Right atrium auricular region (tissue), 2 donors: Measurements from ENCODE around the gene URB1. TPM values are rescaled to one million over a fixed set of nuclear protein-coding genes. Genes with fewer than 3 reads are reported as not detected.

Experiments used
- DNase-seq: peaks from one replicate; pipeline ENCODE4 v3.0.0-alpha.2; 2019; ENCODE audit warnings: low spot score
- H3K27ac ChIP-seq, 2 donors: fragments of 200-600 bp; sonication (generic); 1 replicate in 1 of 2; 2 replicates in 1 of 2; pipeline ENCODE4 v1.5.1; 2016 to 2019
- H3K27me3 ChIP-seq, 2 donors: fragments of 200-600 bp; sonication (generic); one replicate each; pipeline versions ENCODE4 v1.5.1 to v1.6.0; 2017 to 2019
- H3K36me3 ChIP-seq: fragments of 200-600 bp; sonication (generic); one replicate; pipeline ENCODE4 v1.5.1; 2016
- H3K4me1 ChIP-seq, 2 donors: fragments of 200-600 bp; sonication (generic); one replicate each; pipeline versions ENCODE4 v1.5.1 to v1.6.0; 2017 to 2019
- H3K4me3 ChIP-seq, 2 donors: fragments of 200-600 bp; sonication (generic); 1 replicate in 1 of 2; 2 replicates in 1 of 2; pipeline ENCODE4 v1.5.1; 2017 to 2019; ENCODE audit warnings: mild to moderate bottlenecking in 1 of 2, moderate library complexity in 1 of 2
- H3K9me3 ChIP-seq, 2 donors: fragments of 200-600 bp; sonication (generic); one replicate each; pipeline ENCODE4 v1.5.1; 2019
- CTCF ChIP-seq, 2 donors: fragments of 200-600 bp; sonication (generic); IDR thresholded peaks; one replicate each; pipeline ENCODE4 v1.5.1; 2019; ENCODE audit warnings: antibody characterized with exemption in 2 of 2
- total RNA-seq, 2 donors: library from RNA; depleted of rRNA; stranded (reverse); fragments of >200 nt; gene quantifications; one replicate each; pipeline ENCODE4 v1.1.0, GENCODE V29; 2016

URB1 gene
- total RNA-seq, 2 donors from 2014 or later: 8.6 to 12.2 TPM

GRCh38 chr21:32422064-32422463 lies 29.3 kb upstream of the URB1 start:
- no peak overlapping the region for H3K27ac ChIP-seq
- H3K36me3 ChIP-seq: peaks cover 16% of the 10 kb centered on the region
- peaks cover 0 to 31% of the 10 kb centered on the region in 2 donors for H3K4me1 ChIP-seq
- no peak overlapping the region for H3K4me3 ChIP-seq
- H3K9me3 ChIP-seq: peaks cover 0 to 7% of the 10 kb centered on the region in 2 donors
- H3K27me3 ChIP-seq: no peaks in the 10 kb centered on the region
- no peak for TF ChIP-seq CTCF (IDR thresholded peaks at IDR 0.05)
- DNase-seq: no peak

- peaks cover 0 to 45% of the 10 kb centered on the region in 2 donors for H3K4me1 ChIP-seq
- no peak for DNase-seq
Observed at GRCh38 chr21:32418146-32418545, 25.3 kb upstream of the URB1 start.

GRCh38 chr21:32415451-32416398 lies 22.9 kb upstream of the URB1 start:
- no peak for DNase-seq
- no peak for TF ChIP-seq CTCF (IDR thresholded peaks at IDR 0.05)
- Histone ChIP-seq H3K27me3 (no peaks in the 10 kb centered on the region), H3K36me3 (peaks cover 19% of the 10 kb centered on the region), H3K27ac (peak overlapping the region; percentile 99), H3K4me3 (peak overlapping the region; percentile 2 to 80), H3K9me3 (no peaks in the 10 kb centered on the region), H3K4me1 (peaks cover 4 to 53% of the 10 kb centered on the region in 2 donors)

More at GRCh38 chr21:32418146-32418545, 25.3 kb upstream of the URB1 start:
- Histone ChIP-seq H3K27me3 (no peaks in the 10 kb centered on the region), H3K27ac (no peak overlapping the region), H3K9me3 (peaks cover 0 to 7% of the 10 kb centered on the region in 2 donors), H3K4me3 (no peak overlapping the region), H3K36me3 (peaks cover 19% of the 10 kb centered on the region)
- TF ChIP-seq CTCF (IDR thresholded peaks at IDR 0.05): no peak

GRCh38 chr21:32414579-32415358 lies 22.0 kb upstream of the URB1 start:
- Histone ChIP-seq H3K4me1 (peaks cover 5 to 62% of the 10 kb centered on the region in 2 donors), H3K27ac (peak overlapping the region; percentile 99)

More at GRCh38 chr21:32414579-32415358, 22.0 kb upstream of the URB1 start:
- DNase-seq: no peak
- H3K4me3 ChIP-seq: peak overlapping the region; percentile 2 to 80
- H3K36me3 ChIP-seq: peaks cover 19% of the 10 kb centered on the region
- no peaks in the 10 kb centered on the region for H3K9me3 ChIP-seq
- H3K27me3 ChIP-seq: no peaks in the 10 kb centered on the region
- TF ChIP-seq CTCF (IDR thresholded peaks at IDR 0.05): peak in 1 of 2 donors; percentile 58
